SK-N-SH (cell line): ENCODE data around the gene RRAGC. TPM values are rescaled to one million over a fixed set of nuclear protein-coding genes. Genes with fewer than 3 reads are reported as not detected.

Experiments
- CTCF ChIA-PET: fragments of 300-600, 350-600 bp; formaldehyde crosslinking; extraction: SDS; loops from one replicate; lab custom pipeline; 2021; lab: Yijun Ruan, JAX
- POLR2A ChIA-PET: fragments of 350-600 bp; sonication (Branson Sonifier 250); formaldehyde crosslinking; extraction: SDS; loops from one replicate; lab custom pipeline; 2020; ENCODE audit warnings: antibody characterized with exemption, inconsistent platforms; lab: Yijun Ruan, JAX
- DNase-seq: peaks from one replicate; pipeline ENCODE4 v3.0.0; 2012
- H2AFZ ChIP-seq: fragments of 200-600 bp; sonication (generic); 2 replicates; pipeline ENCODE4 v1.8.1; 2016; ENCODE audit warnings: antibody characterized with exemption, mild to moderate bottlenecking, low read depth
- H3F3A ChIP-seq: fragments of 200-600 bp; sonication (generic); replicated peaks from 2 replicates; pipeline ENCODE3; 2016; ENCODE audit warnings: antibody characterized with exemption, mild to moderate bottlenecking; ENCODE audit not compliant: insufficient read depth
- H3K27ac ChIP-seq, 2 experiments: fragments of 200-500 bp in 1 of 2; fragments of 200-600 bp in 1 of 2; sonication (Bioruptor generic) in 1 of 2; sonication (generic), shearing (Covaris generic) in 1 of 2; 2 replicates each; pipeline versions ENCODE4 v1.5.1 to v1.6.1; 2014 to 2016; ENCODE audit warnings: low read depth in 2 of 2, inconsistent platforms in 1 of 2, low read length in 1 of 2, mild to moderate bottlenecking in 1 of 2, mixed read lengths in 1 of 2
- H3K27me3 ChIP-seq: fragments of 200-600 bp; sonication (generic), shearing (Covaris generic); 2 replicates; pipeline ENCODE4 v1.6.1; 2016; ENCODE audit warnings: mixed run types; ENCODE audit not compliant: insufficient read depth
- H3K36me3 ChIP-seq, 2 experiments: fragments of 200-500 bp in 1 of 2; fragments of 200-600 bp in 1 of 2; sonication (Bioruptor generic) in 1 of 2; sonication (generic) in 1 of 2; replicated peaks in 1 of 2; 2 replicates each; pipeline versions ENCODE3 to v1.5.1; 2014 to 2016; ENCODE audit warnings: low read length in 1 of 2, mild to moderate bottlenecking in 1 of 2; ENCODE audit not compliant: insufficient read depth in 2 of 2, control insufficient read depth in 1 of 2
- H3K4me1 ChIP-seq, 2 experiments: fragments of 200-500 bp in 1 of 2; fragments of 200-600 bp in 1 of 2; sonication (Bioruptor generic) in 1 of 2; sonication (generic), shearing (Covaris generic) in 1 of 2; 2 replicates each; pipeline versions ENCODE4 v1.5.1 to v1.6.1; 2014 to 2016; ENCODE audit warnings: low read depth in 1 of 2, low read length in 1 of 2, mixed run types in 1 of 2; ENCODE audit not compliant: insufficient read depth in 2 of 2, control insufficient read depth in 1 of 2
- H3K4me2 ChIP-seq: fragments of 200-600 bp; sonication (generic), shearing (Covaris generic); 2 replicates; pipeline ENCODE4 v1.6.1; 2017; ENCODE audit warnings: mixed run types
- H3K4me3 ChIP-seq, 2 experiments: fragments of 200-500 bp in 1 of 2; fragments of 200-600 bp in 1 of 2; sonication (Bioruptor generic) in 1 of 2; sonication (generic), shearing (Covaris generic) in 1 of 2; 2 replicates each; pipeline versions ENCODE4 v1.5.1 to v1.8.1; 2014 to 2016; ENCODE audit warnings: low read depth in 2 of 2, inconsistent platforms in 1 of 2, low read length in 1 of 2, mild to moderate bottlenecking in 1 of 2, mixed read lengths in 1 of 2, moderate library complexity in 1 of 2
- H3K79me2 ChIP-seq: fragments of 200-600 bp; sonication (generic); 2 replicates; pipeline ENCODE4 v1.8.1; 2017; ENCODE audit warnings: mild to moderate bottlenecking; ENCODE audit not compliant: insufficient read depth
- H3K9ac ChIP-seq: fragments of 200-600 bp; sonication (generic); 2 replicates; pipeline ENCODE4 v1.6.1; 2017; ENCODE audit warnings: mixed run types
- H3K9me2 ChIP-seq: fragments of 200-600 bp; sonication (generic); 2 replicates; pipeline ENCODE4 v1.6.1; 2017; ENCODE audit warnings: mixed run types
- H3K9me3 ChIP-seq: fragments of 200-600 bp; sonication (generic); 2 replicates; pipeline ENCODE4 v1.6.1; 2017; ENCODE audit warnings: mixed run types, mild to moderate bottlenecking, moderate library complexity
- H4K20me1 ChIP-seq: fragments of 200-600 bp; sonication (generic); 2 replicates; pipeline ENCODE4 v1.6.1; 2017; ENCODE audit warnings: mild to moderate bottlenecking, mixed run types; ENCODE audit not compliant: insufficient read depth
- EZH2phosphoT487 ChIP-seq: fragments of 200-600 bp; sonication (generic); IDR thresholded peaks from 2 replicates; pipeline ENCODE4 v1.6.1; 2017; ENCODE audit warnings: low read depth, mixed run types, mild to moderate bottlenecking, antibody characterized with exemption, moderate library complexity, borderline replicate concordance
- MEF2A ChIP-seq: IDR thresholded peaks from 2 replicates; pipeline ENCODE4 v1.4.0; 2012; ENCODE audit warnings: low read depth, borderline replicate concordance
- MXI1 ChIP-seq: IDR thresholded peaks from 2 replicates; pipeline ENCODE4 v1.6.1; 2012; ENCODE audit warnings: mild to moderate bottlenecking, low read depth, low read length, improper control_type of control experiment
- NFIC ChIP-seq: IDR thresholded peaks from 2 replicates; pipeline ENCODE4 v1.4.0; 2012; ENCODE audit warnings: borderline replicate concordance
- TAF1 ChIP-seq: IDR thresholded peaks from 2 replicates; pipeline ENCODE4 v1.6.1; 2012; ENCODE audit warnings: low read depth, mild to moderate bottlenecking, low read length, moderate library complexity, borderline replicate concordance
- TCF12 ChIP-seq: IDR thresholded peaks from 2 replicates; pipeline ENCODE4 v1.4.0; 2012
- YY1 ChIP-seq: IDR thresholded peaks from 2 replicates; pipeline ENCODE4 v1.4.0; 2012; ENCODE audit warnings: low read depth, mild to moderate bottlenecking
- WGBS: methylation state at CpG from one replicate; pipeline ENCODE4 v1.1.6; 2017; ENCODE audit warnings: low lambda C conversion rate; 5-methylcytosine and 5-hydroxymethylcytosine counted together
- polyA plus RNA-seq, 3 experiments: library from polyadenylated mRNA; depleted of rRNA; stranded (reverse); fragments of >200 nt; gene quantifications; 2 replicates each; pipeline ENCODE4 v1.2.3, GENCODE V29; 2012
- TF ChIP-seq, protein P1 (sequence below): IDR thresholded peaks from 2 replicates; pipeline ENCODE4 v1.4.0; 2012; ENCODE audit warnings: low read depth, borderline replicate concordance
- TF ChIP-seq, protein P2 (sequence below): IDR thresholded peaks from 2 replicates; pipeline ENCODE4 v1.6.1; 2012; ENCODE audit warnings: mild to moderate bottlenecking, low read depth, low read length, moderate library complexity
- TF ChIP-seq, protein P3 (sequence below): fragments of 150-350 bp; IDR thresholded peaks from 2 replicates; pipeline ENCODE4 v1.6.1; 2017; ENCODE audit warnings: antibody characterized with exemption, low read length, low read depth, borderline replicate concordance

The RRAGC gene
- polyA plus RNA-seq, 1 of the 3 experiments (the other 2 are of a cell fraction): 9.6 TPM

DNA sequence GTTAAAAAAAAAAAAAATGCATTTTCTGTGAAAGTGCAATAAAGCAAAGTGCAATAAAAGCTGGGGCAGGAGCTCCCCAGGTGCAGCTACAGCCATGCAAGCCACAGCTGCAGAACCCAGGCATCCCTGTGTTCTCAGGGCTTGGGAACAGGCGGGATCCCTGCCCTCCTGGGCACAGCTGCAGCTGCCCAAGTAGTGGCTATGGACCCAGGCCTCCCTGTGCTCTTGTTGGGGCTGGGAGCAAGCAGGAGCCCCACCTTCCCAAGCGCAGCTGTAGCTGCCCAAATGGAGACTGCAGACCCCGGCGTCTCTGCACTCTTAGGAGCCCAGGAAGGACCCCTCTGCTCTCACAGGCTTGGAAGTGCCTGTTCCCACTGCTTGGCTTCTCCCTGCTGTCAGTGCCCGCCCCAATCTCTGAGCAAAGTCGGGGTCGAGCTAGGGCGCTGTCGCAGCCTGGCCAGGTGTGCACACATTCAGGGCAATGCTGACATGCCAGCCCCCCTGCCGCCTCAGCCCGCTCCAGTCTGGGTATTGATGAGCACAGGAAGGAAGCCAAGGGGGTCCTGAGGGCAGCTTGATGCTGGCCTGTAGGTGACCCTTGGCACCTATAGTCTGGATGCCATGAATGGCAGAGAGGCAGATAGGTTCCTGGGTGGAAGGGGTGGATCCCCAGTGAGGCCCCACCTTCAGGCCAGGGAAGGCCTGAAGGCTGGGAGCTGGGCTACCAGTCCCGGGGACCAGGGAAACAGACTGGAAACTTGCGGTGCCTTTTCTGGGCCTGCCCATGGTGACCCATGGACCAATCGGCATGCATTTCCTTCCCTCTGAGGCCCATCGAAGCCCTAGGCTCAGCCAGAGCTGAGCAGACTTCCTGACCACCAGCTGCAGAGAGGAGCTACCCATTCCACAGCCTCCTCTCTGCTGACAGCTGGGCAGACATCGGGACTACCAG lies 58.6 kb downstream of the RRAGC start:
- Histone ChIP-seq H3K9ac (no peak overlapping the region), H4K20me1 (no peaks in the 10 kb centered on the region), H3K4me1 (no peaks in the 10 kb centered on the region), H3K27ac (no peak overlapping the region), H3K4me3 (no peak overlapping the region), H3K9me2 (no peaks in the 10 kb centered on the region), H2AFZ (no peak overlapping the region), H3K4me2 (no peak overlapping the region), H3F3A (no peaks in the 10 kb centered on the region), H3K27me3 (peaks cover 22% of the 10 kb centered on the region), H3K9me3 (no peaks in the 10 kb centered on the region), H3K36me3 (no peaks in the 10 kb centered on the region), H3K79me2 (no peaks in the 10 kb centered on the region)
- no peak for DNase-seq
- POLR2A ChIA-PET: interaction anchor here (0.6 kb wide), 1 partner anchor 1246 kb away, joined by 4 read pairs; no protein-coding TSS in a partner anchor
- CTCF ChIA-PET: interaction anchor here (1.4 to 2.4 kb wide), 3 partner anchors 8 to 298 kb away, joined by 3 to 8 read pairs (median 7); no protein-coding TSS in a partner anchor
- no peak for TF ChIP-seq TAF1
- TF ChIP-seq, protein P1, sequence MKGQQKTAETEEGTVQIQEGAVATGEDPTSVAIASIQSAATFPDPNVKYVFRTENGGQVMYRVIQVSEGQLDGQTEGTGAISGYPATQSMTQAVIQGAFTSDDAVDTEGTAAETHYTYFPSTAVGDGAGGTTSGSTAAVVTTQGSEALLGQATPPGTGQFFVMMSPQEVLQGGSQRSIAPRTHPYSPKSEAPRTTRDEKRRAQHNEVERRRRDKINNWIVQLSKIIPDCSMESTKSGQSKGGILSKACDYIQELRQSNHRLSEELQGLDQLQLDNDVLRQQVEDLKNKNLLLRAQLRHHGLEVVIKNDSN: no peak
- TF ChIP-seq, protein P2, sequence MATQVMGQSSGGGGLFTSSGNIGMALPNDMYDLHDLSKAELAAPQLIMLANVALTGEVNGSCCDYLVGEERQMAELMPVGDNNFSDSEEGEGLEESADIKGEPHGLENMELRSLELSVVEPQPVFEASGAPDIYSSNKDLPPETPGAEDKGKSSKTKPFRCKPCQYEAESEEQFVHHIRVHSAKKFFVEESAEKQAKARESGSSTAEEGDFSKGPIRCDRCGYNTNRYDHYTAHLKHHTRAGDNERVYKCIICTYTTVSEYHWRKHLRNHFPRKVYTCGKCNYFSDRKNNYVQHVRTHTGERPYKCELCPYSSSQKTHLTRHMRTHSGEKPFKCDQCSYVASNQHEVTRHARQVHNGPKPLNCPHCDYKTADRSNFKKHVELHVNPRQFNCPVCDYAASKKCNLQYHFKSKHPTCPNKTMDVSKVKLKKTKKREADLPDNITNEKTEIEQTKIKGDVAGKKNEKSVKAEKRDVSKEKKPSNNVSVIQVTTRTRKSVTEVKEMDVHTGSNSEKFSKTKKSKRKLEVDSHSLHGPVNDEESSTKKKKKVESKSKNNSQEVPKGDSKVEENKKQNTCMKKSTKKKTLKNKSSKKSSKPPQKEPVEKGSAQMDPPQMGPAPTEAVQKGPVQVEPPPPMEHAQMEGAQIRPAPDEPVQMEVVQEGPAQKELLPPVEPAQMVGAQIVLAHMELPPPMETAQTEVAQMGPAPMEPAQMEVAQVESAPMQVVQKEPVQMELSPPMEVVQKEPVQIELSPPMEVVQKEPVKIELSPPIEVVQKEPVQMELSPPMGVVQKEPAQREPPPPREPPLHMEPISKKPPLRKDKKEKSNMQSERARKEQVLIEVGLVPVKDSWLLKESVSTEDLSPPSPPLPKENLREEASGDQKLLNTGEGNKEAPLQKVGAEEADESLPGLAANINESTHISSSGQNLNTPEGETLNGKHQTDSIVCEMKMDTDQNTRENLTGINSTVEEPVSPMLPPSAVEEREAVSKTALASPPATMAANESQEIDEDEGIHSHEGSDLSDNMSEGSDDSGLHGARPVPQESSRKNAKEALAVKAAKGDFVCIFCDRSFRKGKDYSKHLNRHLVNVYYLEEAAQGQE: no peak
- no peak for TF ChIP-seq MXI1
- no peak for TF ChIP-seq MEF2A
- no peak for TF ChIP-seq YY1
- TF ChIP-seq EZH2phosphoT487: no peak
- TF ChIP-seq, protein P3, sequence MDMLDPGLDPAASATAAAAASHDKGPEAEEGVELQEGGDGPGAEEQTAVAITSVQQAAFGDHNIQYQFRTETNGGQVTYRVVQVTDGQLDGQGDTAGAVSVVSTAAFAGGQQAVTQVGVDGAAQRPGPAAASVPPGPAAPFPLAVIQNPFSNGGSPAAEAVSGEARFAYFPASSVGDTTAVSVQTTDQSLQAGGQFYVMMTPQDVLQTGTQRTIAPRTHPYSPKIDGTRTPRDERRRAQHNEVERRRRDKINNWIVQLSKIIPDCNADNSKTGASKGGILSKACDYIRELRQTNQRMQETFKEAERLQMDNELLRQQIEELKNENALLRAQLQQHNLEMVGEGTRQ: no peak
- TF ChIP-seq TCF12: no peak
- TF ChIP-seq NFIC: no peak
- WGBS: 17% methylated on average over 11 of the region's 16 CpGs
